ENCODE results near the gene ZBTB6.
"Not testable (repeated sequence)": the region's sequence is repeated elsewhere in the genome, so short reads cannot be mapped to it uniquely, and the experiment has no call there.

The ZBTB6 gene

DNA sequence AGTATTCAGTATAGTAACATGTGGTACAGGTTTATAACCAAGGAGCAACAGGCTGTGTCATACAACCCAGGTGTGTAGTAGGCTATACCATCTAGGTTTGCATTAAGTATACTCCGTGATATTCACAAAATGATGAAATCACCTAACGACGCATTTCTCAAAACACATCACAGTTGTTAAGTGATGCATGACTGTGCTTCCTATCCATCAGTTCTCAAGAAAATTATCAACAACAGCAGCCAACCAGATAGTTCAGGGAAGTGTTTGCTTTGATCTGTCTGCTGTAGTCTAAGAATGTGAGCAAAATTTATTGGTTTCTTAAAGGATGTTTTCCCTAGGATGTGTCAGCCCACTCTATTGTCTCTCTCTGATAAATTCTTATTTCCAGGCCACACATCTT, 10.8 kb upstream of the ZBTB6 start:
- DNase-seq (ENCODE audit: low read depth in 1 of 2, low spot score in 1 of 2): no peak

DNA sequence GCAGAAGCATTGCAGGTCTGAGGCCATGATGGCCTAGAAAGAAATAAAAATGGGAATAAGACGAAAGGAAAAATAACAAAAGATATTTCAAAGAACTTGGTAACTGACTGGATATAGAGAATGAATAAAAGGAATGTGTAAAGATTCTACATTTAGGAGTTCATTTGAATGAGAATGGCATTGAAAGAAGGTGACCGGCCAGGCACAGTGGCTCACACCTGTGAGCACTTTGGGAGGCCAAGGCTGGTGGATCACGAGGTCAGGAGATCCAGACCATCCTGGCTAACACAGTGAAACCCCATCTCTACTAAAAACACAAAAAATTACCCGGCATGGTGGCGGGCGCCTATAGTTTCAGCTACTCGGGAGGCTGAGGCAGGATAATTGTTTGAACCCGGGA, 9.6 kb upstream of the ZBTB6 start:
- DNase-seq (ENCODE audit: low read depth in 1 of 2, low spot score in 1 of 2): no peak

DNA sequence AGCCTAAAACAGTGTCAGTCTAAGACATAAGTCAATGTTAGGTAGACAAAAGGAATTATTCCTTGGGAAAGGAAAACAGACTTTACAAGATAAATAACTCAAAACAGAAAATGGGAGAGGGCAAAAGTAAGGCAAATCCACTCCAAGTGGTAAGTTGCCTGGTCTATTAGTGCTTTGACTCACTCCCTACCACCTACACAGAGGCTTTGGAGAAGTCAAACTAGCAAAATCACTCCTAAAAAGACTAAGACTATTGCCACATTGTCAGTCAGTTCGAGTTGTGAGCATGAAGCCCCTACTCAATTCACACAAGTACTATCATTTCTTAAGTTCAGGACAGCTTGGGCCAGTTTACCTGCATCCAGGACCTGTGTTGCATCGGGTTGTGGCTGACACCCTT, 5.2 kb upstream of the ZBTB6 start:
- DNase-seq (ENCODE audit: low read depth in 1 of 2, low spot score in 1 of 2): no peak

DNA sequence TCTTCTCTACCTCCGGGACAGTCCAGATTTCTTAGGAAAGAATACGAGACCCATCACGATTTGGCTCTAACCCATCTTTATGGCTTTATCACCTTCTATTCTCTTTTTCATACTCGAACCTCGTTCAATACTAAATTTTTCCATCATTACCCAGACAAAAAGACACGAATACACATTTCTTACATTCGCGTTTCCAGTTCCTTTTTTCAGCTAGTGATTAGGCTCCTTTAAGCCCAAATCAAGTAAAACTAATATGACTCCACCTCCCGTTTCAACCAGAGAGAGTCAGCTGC, 506 bp downstream of the ZBTB6 start:
- DNase-seq (ENCODE audit: low read depth in 1 of 2, low spot score in 1 of 2): no peak

DNA sequence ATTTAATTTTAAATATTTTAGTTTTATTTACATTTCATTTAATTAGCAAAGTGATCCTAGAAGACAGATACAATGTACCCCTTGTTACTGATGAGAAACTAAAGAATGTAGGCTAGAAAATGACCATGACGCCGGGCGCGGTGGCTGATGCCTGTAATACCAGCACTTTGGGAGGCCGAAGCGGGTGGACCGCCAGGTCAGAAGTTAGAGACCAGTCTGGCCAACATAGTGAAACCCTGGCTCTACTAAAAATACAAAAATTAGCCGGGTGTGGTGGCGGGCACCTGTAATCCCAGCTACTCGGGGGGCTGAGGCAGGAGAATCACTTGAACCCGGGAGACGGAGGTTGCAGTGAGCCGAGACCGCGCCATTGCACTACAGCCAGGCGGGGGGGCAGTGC, 7.0 kb downstream of the ZBTB6 start:
- DNase-seq (ENCODE audit: low read depth in 1 of 2, low spot score in 1 of 2): not testable (repeated sequence)

DNA sequence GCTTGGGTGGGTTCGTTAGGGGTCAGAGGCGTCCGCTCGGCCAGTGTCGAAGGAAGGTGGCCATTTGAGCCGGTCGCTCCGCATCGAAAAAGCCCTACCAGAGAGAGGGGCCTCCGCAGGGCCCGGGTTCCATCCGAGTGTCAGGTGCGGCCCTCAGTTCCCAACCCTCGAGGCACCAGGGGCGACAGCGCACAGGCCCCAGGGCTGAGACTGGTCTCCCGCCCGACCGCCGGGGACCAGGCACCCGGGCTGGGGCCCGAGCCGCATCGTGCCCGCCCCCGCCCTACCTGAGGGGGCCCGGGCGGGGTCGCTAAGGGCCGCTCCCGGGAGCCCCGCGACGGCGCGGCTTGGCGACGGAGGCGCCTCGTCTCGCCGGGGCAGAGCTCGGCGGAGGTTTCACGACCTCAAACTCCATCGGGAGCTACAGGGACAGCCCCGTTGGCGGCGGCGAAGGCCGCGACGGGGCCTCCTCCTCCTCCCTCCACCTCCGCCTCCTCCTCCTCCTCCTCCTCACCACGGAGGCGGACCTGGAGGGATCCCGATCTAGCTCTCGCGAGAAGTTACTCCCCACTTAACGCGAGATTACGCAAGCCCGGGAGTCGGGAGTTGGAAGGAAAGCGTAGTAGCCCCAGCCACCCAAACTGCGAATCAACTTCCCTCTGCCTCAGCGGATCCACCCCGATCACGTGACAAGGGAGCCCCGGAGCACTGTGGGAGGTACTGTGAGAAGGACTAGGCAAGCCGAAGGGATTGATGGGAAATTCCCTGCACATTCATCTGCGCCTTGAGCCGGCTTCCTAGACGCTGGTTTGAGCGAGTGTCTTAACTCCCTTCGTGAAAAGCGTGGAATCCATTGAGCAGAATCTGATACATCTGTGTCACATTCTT, 8.1 kb downstream of the ZBTB6 start, which contains the start of gene RC3H2:
TSS of gene RC3H2 (minus strand) at position 537 of the 888 bp plus-strand sequence. CDS start 7,850 bp downstream, outside the sequence.
- DNase-seq (ENCODE audit: low read depth in 1 of 2, low spot score in 1 of 2): peak; percentile 94 to 95

DNA sequence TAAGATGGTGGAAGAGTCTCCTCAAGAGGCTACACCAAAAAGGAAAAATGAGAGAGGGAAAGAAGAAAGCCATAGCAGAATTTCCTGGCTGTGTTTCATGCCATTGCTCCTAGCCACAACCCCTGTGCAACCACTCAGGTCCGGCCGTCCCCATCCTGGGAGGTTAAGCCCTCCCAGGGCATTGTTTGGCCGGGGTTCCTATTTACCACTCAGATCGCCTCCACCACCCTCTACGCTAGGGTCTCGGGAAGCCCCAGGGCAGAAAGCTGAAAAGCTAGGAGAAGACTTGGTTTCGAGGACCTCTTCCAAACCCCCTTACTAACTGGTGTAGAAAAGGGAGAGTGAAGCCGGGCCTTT, 8.7 kb downstream of the ZBTB6 start:
- no peak for DNase-seq (ENCODE audit: low read depth in 1 of 2, low spot score in 1 of 2)

DNA sequence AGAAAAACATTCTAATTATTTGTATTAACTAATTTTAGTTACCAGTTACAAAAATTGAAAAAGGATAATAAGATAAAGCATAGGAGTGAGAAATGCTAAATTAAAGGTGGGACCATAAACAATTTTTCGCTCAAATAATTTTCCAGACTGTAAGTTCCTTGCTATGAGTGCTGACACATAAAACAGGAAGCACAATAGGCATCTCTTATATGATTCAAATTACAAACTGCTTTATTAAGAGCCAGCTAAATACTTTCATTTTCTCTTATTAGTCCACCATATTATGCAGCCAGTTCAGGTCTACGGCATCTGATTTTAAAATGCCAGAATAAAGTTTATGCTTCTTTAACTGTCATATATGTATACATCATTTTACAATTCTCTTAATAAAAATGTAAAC, 12.3 kb downstream of the ZBTB6 start:
- no peak for DNase-seq (ENCODE audit: low read depth in 1 of 2, low spot score in 1 of 2)

DNA sequence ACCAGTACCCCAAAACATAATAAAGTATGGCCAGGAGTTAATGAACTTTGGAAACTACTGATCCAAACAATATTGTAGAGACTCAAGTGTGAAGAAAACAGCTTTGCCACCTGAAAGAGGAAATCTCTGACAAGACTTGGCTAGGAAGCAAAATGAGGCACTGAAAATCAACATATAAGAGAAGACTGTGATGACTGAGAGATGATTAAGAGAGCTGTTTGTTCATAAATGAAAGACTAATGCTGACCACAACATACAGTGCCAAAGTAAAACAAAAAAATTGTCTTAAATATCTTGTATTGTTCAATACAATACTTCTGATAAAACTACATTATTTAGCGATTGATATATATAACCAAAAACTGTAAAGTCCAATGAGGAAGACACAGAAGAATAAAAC, 15.2 kb downstream of the ZBTB6 start:
- DNase-seq (ENCODE audit: low read depth in 1 of 2, low spot score in 1 of 2): no peak

DNA sequence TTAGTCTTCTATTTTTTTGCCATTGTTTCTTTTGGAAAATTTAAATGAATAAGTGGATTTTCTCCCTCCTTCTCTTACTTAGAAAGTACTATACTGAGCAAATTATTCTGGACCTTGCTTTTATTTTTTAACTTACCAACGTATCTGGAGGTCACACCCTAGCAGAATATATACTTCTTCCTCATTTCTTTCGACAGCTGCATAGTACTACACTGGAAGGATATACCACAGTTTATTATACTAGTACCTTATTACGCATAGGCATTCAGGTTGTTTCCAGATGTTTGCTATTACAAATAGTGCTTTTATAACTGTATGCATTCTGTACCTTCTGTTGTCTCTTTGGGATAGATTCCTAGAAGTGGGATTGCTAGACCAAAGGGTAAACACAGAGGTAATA, 24.6 kb downstream of the ZBTB6 start:
- DNase-seq (ENCODE audit: low read depth in 1 of 2, low spot score in 1 of 2): no peak

DNA sequence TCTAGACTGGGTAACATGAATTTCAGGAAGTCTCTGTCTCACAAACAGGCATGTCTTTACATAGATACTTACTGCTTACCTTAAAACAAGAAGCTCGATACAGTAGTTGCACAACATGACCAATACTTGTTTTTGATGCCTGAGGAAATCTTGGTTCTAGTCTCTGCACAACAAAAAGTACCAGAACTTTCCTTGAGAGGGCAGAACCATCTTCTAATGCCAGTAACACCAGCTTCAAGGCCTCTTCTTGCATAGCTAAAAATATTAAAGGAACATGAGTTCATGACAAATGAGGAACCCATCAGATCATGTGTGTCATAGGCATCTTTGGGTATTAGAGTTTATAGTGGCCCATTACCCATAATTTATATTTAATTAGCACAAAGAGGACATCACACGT, 30.0 kb downstream of the ZBTB6 start:
- no peak for DNase-seq (ENCODE audit: low read depth in 1 of 2, low spot score in 1 of 2)

DNA sequence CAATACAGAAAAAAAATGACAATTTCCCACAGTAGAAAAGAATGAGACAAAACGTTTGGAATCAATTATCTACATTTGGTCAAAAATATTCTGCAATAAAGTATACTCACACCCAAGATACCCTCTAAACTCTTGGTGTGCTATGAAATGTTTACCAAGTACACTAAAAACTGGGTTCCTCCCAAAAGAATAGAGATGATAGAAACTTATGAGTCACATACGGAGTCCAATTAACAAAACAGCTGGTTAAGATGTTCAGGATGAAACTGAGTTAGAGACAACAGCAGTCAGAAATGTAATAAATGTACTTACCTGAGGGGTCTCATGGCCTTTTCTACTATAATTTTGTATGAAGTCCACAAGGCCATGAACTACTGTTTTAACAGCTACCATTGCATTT, 33.7 kb downstream of the ZBTB6 start:
- DNase-seq (ENCODE audit: low read depth in 1 of 2, low spot score in 1 of 2): no peak

DNA sequence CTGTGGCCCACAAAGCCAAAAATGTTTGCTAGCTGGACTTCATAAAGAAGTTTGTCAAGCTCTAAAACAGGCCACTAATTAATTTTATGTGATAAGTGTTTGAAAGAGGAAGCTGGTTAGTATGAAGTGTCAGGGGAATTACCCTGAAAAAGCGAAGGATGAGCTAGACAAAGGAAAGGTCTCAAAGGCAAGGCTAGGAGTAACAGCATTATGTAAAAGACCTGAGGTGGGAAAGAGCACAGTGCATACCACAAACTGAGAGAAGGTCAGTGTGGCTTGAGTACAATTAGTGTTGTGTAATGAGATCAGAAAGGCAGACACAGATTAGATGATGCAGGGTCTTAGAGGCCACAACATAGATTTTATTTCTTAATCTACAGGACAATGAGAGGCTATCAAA, 37.6 kb downstream of the ZBTB6 start:
- DNase-seq (ENCODE audit: low read depth in 1 of 2, low spot score in 1 of 2): no peak

DNA sequence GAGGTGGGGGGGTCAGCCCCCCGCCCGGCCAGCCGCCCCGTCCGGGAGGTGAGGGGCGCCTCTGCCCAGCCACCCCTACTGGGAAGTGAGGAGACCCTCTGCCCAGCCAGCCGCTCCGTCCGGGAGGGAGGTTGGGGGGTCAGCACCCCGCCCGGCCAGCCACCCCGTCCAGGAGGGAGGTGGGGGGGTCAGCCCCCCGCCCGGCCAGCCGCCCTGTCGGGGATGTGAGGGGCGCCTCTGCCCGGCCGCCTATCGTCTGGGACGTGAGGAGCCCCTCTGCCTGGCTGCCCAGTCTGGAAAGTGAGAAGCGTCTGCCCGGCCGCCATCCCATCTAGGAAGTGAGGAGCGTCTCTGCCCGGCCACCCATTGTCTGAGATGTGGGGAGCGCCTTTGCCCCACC, 45.8 kb downstream of the ZBTB6 start:
- DNase-seq (ENCODE audit: low read depth in 1 of 2, low spot score in 1 of 2): not testable (repeated sequence)

DNA sequence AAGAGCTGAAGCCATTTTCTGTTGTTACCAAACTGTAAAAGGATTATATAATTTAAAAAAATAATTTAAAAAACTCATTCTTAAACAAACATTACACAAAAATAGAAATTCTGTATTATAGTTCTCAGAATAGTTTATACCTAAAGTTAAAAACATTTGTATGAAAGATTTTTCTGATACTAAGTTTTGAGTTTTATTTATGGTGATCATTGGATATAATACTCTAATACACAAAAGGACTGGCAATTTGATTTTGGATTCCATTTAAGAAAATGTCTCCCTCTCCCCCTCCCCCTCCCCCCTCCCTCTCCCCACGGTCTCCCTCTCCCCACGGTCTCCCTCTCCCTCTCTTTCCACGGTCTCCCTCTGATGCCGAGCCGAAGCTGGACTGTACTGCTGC, 47.0 kb downstream of the ZBTB6 start:
- DNase-seq (ENCODE audit: low read depth in 1 of 2, low spot score in 1 of 2): no peak

DNA sequence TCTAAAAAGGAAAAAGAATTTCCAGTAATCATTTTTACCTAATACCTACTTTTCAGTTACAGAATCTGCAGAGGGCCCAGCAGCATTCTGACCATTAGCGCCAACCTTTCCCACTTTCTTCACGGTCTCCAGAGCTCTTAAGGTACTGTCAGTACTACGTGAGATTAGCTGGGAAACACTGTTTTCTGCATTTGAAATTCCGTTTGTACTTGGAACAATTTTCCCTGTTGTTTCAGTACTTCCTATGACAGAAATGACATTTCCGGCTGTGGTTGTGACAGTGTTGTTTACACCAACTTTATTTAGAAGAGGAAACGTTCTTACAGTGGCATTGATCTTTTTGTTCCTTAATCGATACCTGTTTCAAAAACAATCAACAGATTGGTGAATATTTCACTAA, 47.8 kb downstream of the ZBTB6 start:
- DNase-seq (ENCODE audit: low read depth in 1 of 2, low spot score in 1 of 2): no peak

DNA sequence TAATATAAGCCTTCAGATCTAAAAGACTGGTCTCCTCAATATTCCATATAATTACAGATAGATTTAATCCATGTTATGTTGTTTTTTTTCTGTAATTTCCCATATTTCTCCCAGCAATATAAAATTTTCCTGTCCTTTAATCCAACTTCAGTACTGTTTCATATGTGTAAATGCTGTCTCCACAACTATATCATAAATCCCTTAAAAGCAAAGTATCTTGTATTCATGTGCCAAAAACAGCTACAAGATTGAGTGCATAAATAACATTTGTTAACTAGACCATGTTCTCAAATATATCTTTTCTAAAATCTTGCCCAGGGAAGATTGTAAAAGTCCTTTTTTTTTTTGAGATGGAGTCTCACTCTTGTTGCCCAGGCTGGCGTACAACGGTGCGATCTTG, 49.7 kb downstream of the ZBTB6 start:
- DNase-seq (ENCODE audit: low read depth in 1 of 2, low spot score in 1 of 2): no peak

DNA sequence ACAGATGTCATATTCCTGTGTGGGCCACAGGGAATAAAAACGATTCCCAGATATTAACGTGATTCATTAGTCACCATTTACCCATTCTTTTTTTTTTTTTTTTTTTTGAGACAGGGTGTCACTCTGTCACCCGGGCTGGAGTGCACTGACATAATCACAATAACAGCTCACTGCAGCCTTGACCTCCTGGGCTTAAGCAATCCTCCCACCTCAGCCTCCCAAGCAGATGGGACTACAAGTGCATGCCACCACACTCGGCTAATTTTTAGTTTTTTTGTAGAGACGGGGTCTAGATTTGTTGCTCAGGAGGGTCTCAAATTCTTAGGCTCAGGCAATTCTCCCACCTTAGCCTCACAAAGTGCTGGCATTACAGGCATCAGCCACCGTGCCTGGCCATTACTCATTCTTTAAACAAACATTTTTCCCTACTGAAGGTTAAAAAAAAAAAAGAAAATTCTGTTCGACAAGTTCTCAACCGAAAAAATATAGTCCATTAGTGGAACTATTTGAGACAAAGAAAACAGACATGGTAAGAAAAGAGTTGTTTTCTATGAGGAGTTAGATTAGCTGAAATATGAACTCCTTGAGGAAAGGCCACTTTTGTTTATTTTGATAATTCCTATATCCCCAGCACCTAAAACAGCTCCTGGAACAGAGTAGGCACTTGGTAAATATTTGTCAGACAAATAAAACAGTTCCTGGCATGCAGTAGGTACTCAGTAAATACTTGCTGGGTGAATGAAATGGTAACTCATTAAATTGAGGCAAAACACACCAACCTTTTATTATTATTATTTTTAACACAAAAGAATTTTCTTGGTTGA, 52.6 kb downstream of the ZBTB6 start:
- DNase-seq (ENCODE audit: low read depth in 1 of 2, low spot score in 1 of 2): no peak

All from activated T-helper 1 cell treated with anti-CD3 and anti-CD28 coated beads, Interleukin-2, amount 50 U/mL, for 16 hours (primary cell).